HTERT RPE-1 (cell line): ENCODE results near the gene MRPL11.

Experiments used
- in situ Hi-C: fragments of 300-500 bp; cut with MboI; formaldehyde crosslinking; loops from 4 replicates; pipeline ENCODE4 v1.14.3; 2020; ENCODE audit warnings: low sequenced_read_pairs

The MRPL11 gene

DNA sequence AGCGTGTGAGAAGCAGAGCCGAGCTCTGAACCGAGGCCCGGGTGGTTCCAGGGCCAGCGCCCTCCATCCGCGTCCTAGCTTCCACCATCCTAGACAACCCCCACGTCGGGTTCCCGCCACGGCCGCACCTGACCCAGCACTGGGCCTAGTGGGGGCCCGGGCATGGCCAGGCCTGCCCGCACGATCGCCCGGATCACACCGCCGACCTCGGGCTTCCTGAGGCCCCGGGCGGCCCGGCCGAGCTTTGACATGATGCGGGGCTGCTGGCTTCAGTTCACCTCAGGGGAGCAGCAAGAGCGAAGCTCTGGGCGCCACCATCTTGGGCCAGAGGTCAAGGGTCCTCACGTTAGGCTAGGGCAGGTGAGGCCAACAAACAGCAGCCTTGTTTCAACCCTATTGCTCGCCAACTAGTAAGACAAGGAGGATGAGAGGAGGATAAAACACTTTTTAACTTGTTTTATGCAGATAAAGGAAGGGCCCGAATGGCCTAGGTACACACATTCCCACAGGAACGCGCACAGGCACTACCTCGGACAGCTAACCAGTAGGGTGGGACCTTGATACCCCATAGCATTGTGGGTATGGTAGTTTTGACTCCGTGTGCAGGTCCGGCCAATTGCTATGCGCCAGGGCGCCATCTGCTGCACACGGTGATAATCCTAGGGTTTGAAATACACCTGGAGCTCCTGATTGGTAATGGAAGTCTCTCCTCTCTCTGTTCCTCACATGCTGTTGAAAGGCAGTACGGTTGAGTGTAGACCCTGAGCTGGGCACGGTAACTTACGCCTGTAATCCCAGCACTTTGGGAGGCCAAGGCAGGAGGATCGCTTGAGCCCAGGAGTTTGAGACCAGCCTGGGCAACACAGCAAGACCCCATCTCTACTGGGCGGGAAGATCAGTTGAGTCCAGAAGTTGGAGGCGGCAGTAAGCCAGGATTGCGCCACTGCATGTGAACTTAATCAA is at the start of gene MRPL11:
TSS of gene MRPL11 (minus strand) at position 345 of the 963 bp plus-strand sequence. CDS start at position 251, 94 bp downstream.
- in situ Hi-C loops, result no loop called here

DNA sequence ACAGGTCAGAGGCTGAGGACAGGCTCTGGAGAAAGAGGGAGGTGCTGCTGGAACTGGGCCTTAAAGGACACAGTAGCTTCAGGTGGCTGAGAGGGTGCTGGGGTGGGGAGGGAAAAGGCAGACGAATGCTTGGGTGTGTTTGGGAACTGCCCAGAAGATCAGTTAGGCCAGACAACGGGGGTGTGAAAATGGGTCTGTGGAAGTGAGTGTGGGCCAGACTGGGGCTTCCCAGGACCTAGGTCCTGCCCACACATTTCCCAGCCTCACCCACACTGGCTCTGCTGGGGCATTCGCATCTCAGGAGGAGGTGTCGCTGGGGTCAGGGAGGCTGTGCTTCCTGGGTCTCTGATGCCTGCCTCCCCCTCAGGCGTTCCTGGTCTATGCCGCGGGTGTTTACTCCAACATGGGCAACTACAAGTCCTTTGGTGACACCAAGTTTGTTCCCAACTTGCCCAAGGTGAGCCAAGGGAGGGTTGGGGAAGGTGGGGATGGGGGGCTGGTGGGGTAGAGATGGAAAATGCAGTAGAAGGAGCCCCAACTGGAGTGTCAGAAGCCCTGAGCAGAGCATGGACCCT is 46.2 kb upstream of the MRPL11 start:
- in situ Hi-C loops, result no loop called here

DNA sequence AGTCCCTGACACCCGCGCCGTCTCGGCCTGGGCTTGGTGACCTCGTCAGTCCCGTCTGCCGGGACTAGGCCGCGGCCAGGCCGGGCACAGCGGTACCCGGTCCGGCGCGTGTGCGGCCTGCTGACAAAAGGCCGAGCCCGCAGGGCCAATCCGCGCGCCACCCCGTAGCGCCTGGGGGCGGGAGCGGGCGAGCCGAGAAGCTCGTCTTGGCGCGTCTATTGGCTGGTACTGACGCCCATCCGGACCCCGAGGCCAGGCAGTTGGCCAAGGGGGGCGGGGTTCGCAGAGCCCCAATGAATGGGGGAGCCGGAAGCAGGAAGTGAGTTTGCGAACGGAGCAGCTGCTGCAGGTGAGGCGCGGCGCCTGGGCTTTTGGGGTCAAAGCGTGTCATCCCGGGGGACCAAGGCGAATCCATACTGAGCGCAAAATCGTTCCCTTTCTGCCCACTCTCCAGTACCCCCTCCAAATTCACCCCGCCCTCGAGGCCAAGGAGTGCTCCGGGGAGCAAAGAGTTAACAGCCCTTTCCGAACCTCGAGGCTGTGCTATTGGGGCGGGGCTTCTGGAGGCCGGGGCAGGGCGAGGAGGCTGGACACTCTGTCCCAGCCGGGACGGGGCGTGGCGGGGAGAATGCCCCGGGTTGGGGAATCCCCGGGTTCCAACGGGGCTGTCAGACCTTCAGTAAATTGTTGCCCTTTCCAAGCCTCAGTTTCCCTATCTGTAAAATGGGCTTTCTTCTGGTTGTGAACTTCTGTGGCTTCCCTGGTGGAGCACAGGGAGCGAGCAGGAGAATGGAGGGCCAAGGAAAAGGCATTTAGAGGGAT is 41.7 kb upstream of the MRPL11 start, which contains the start of gene DPP3:
TSS of gene DPP3 (plus strand) at position 318 of the 822 bp plus-strand sequence. CDS start 1,767 bp downstream, outside the sequence.
- in situ Hi-C loops, result no loop called here

DNA sequence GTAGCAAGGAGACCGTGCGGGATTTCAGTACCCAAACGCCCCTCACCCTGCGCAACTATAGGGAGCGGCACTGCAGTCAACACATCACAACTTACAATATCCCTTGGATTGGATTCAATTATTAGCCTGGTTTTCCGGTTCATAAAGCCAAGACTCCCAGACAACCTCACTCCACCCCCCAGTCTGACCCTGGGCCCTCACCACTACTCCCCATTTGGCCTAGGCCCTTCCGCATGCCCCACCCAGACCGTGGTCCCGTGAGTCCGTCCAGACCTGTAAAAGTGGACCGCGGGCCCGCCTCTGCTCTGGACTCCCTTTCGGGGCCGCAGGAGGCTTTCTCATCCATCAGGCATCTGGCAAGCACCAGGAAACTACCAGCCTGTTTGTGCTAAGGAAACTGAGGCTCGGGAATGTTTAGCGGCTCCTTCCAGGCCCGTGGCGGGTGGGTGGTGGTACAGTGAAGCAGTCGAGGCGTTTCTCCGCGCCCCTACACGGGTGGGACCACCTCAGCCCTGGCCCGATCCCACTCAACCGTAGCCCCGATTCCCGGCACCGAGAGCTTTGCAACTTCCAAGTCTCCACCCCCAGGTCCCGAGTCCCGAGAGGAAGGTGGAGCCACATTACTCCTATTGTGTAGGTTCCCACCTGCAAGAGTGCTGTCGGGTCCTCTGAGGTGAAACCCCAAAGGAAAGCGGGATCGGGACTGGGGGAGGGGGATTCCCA is 40.9 kb upstream of the MRPL11 start:
- in situ Hi-C loops, result no loop called here

DNA sequence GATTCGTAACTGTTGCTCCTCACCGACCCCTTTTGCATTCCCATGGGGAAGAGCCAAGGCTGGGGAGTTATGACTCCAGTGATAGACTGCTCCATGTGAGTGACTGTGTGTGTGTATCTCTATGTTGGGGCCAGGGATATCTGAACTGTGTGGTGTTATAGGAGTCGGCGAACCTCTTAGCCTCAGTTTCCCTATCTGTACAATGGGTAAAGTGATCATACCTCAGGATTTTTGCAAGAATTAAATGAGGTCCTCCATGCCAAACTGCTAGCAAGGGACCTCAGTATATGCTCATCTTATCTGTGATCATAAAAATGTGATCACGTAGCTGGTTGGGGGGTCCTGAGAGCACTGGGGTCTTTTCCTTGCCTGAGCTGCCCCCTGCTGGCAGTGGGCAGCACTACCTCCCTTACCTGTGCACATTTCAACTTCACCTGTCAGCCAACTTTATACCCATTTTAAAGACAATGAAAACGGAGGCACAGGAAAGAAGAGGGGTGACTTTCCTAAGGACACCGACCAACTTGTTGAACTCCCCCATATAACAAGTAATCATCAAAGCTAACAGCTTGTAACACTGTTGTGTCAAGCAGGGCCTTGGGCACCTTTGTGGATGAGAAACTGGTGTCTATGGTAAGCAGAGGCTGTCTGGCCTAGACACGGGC is 40.2 kb upstream of the MRPL11 start:
- in situ Hi-C loops, result no loop called here

DNA sequence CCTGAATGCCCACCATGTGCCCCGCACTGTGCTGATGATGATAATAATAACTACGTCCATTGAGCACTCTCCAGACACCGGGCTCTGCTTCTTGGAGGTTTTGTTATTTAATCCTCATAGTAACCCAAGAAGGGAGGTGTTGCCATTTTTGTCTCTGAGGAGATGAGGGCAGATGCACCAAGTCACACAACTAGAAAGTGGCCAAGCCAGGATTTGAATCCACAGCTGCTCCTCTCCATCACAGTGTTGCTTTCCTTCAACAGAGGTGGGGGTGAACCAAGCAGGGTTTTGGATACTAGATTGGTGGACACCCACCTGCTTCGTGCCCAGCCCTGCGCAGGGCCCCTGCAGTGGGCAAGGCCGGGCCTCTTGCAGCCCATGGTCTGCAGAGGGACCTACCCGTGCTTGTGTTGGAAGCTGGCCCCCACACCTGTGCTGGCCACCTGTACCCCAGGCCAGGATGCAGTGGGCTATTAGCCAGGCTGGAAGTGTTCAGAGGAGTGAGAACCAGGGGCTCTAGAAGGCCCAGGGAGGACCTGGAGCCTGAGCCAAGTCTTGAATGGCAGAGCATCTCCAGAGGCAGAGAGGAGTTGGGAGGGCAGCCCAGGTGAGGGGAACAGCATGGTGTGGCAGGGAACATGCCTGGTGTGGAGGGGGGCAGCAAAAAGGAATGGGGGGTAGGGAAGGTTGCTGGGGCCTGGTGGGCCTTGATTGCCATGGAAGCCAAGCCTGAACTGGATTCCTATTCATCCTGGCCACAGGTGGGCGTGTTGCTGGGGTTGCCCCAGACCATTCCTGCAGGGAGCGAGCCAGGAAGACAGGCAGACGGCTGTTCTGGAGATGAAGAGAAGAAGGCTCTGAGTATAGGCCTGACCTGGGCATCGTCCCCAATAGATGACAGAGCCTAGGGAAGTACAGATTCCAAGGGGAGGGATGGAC is 38.9 kb upstream of the MRPL11 start:
- in situ Hi-C loops, result no loop called here

DNA sequence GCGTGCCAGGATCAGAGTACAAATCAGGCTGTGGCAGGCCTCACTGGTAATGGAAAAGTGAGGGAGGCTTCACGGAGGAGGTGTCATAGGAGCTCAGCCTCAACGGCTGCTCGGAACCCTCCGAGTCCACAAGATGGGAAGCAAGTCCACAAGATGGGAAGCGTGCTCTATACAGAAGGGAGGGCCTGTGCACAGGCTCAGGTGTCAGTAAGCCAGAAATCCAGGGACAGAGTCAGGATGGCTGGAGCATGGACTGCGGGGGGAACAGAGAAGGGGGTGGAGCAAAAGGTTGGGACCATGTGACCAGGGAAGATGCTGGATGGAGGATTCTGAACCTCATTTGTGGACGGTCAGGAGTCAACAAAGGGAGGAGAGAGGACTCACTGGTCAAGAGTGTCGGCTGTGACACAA is 38.2 kb upstream of the MRPL11 start:
- in situ Hi-C loops, result no loop called here

DNA sequence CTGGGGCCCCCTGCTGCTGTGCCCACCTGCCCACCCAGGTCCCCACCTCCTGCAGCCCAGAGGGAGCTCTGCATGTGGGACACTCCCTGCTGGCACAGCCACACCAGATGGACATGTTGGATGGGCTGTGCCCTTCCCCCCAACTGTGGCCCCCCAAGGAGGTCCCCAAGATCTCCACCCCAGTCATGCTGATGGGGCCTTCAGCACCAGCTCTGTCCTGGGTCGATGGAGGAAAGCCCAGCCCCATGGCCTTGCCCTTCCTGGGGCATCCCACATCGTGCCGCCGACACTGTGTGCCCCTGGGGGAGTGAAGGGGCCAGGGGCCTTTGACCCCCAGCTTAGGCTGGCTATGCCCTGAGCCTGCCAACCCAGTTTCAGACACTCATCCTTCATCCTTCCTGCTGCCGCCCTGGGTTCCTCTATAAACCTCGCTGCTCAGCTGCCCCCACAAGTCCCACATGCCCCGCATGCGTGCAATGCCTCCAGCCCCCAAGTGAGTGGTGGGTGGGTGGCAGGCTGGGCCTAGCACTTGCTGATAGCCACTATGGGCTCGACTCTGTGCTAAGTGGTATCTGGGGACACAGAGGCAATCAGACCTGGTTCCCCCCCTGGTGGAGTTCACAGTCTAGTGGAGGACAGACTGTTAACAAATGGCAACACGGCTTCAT is 37.7 kb upstream of the MRPL11 start:
- in situ Hi-C loops, result no loop called here

DNA sequence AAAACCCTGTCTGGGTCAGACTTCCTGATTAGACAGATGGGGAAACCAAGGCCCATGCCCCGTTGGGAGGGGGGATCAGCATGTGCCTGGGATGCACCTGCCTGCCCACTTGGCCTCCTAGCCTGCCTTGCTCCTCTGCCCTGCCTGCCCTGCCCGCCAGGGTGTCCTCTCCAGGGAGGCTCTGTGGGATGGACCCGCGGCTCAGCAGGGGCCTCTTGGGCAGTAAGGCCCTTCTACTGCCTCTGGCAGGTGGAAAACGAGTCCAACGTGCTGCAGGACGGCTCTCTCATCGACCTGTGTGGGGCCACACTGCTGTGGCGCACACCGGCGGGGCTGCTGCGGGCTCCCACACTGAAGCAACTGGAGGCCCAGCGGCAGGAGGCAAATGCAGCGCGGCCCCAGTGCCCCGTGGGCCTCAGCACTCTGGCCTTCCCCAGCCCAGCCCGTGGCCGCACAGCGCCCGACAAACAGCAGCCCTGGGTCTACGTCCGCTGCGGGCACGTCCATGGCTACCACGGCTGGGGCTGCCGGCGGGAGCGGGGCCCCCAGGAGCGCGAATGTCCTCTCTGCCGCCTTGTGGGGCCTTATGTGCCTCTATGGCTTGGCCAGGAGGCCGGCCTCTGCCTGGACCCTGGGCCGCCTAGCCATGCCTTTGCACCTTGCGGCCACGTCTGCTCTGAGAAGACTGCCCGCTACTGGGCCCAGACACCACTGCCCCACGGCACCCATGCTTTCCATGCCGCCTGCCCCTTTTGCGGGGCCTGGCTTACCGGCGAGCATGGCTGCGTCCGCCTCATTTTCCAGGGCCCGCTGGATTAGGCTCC is 36.9 kb upstream of the MRPL11 start:
- in situ Hi-C loops, result no loop called here

DNA sequence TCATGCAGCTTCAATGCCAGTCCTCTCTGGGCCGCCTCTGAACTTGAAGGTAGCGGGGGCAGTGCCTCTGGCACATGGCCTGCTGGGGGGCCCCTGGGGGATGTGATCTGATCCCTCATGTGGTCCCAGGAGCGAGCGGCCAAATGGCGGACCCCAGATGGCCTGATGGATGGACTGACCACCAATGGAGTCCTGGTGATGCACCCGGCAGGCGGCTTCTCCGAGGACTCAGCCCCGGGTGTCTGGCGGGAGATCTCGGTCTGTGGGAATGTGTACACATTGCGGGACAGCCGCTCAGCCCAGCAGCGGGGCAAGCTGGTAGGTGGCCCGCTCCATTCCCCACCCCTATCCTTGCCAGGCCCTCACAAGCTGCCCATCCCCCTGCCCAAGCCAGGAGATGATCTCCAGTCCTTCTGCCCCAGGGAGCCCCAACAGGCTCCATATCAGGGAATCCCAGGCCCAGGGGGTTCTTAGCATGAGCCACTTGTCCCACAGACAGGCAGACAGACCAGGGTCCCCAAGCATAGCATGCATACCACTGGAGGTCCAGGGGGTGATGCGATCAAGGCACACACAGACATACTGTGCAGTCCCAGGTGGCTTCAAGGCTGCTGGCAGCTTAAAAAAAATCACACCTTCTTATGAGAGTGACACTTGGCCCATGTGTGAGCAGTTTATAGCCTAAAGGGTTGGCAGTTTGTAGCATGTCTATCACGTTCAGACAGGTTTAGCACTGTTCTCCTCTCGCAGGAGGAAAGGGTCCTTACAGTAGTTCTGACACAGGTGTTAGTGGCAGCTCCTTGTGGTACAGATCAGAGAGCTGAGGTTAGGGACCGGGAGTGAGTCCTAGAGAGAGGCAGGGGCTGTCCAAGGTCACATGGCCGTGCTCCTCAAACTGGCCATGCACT is 35.2 kb upstream of the MRPL11 start:
- in situ Hi-C loops, result no loop called here

DNA sequence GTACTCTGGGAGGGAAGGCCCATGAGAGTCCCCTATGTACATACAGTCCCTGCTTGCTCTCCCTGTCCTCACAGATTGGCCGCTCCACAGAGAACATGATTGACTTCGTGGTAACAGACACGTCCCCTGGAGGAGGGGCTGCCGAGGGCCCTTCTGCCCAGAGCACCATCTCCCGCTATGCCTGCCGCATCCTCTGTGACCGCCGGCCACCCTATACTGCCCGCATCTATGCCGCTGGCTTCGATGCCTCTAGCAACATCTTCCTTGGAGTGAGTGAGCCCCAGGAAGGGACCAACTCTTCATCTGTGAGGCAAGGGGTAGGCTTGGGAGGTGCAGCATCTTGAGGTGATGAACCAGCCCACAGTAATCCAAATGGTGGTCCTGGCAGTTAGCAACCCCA is 34.5 kb upstream of the MRPL11 start:
- in situ Hi-C loops, result no loop called here

DNA sequence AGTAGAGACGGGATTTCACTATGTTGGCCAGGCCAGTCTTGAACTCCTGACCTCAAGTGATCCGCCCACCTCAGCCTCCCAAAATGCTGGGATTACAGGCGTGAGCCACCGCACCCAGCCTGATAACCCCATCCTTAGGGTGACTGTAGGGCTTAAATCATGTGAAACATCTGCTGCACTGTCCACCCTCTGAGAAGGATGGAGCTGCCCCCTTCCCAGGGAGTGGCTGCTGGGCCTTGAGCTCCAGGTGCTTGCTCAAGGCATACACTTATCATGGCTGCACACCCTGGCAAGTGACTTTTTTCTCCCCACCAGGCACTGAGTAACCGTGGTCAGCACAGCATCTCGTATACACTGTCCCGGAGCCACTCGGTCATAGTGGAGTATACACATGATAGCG is 33.4 kb upstream of the MRPL11 start:
- in situ Hi-C loops, result no loop called here

DNA sequence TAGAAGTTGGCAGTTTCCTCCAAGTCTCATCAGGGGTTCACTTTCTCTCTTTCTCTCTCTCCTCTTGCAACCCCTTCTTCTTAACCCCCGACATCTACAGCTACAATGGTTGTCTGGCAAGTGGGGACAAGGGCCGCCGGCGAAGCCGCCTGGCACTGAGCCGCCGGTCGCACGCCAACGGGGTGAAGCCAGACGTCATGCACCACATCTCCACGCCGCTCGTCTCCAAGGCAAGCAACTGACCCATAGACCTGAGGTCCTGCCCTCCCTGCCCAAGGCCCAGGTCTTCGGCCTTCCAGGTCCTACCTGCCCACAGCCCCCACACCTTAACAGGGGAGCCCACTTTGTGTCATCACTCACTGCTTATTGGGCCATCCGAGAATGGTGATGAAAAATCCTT is 32.5 kb upstream of the MRPL11 start:
- in situ Hi-C loops, result no loop called here

DNA sequence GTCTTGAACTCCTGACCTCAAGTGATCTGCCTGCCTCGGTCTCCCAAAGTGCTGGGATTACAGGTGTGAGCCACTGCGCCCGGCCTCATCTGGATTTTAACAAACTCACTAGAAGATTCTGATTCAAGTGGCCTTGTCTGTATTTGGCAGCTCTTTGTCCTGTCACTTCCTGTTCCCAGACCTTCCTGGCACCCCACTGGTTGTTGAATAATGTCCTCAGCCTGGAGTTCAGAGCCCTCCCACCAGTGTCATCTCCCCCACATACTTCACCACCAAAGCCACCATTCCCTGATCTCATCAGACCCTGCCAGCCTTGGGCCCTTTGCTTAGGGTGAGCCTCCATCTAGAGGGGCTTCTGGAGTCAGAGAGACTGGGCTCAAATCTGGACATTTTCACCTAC is 31.4 kb upstream of the MRPL11 start:
- in situ Hi-C loops, result no loop called here

DNA sequence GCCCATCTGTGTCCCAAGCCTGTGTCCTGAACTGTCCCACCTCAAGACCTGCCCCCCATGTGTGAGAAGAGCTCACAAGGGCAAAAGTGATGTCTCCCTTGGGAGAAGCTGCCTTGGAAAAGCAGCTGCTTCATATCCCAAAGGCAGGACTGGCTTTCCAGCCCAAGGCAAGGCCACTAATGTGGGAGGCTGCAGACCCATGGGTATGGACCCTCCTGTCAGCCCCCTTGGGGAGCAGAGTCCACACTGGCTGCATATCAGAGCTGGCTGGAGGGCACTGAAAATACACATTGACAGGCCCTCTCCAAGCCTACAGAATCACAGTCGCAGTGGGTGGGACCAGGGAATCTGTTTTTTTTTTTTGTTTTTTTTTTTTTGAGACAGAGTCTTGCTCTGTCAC is 30.8 kb upstream of the MRPL11 start:
- in situ Hi-C loops, result no loop called here

DNA sequence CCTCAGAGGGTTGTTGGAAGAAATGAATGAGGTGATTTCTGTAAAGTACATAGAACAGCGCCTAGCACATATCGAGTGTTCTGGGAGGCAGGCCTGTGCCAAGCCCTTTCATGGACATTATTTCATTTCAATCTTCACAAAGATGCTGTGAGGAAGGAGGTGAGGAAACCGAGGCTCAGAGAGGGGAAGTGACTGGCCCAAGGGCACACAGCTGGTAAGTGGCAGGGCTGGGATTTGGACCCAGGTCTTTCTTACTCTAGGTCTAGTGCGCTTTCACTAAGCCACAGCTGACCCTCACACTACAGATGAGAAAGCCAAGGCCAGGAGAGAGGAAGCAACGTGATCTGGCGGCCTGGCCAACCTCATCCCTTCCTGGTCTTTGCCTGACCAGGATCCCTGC is 30.0 kb upstream of the MRPL11 start:
- in situ Hi-C loops, result no loop called here

DNA sequence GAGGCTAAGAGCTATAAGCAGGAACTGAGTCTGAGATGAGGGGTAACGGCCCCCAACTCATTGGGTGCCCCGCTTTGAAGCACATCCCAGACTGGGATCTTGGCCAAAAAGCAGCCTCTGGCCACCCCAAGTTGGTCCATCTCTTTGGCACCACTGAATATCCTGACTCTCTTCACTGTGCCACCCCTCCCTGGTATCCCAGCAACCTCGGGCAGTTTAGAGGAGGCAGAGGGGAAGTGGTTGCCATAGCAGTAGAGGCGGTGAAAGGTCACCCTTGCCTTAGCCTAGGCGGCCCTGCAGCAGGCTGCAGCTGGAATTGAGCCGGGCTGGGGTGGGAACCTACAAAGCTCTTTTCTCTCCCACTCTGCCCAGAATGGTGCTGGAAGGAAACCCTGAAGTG is 29.1 kb upstream of the MRPL11 start:
- in situ Hi-C loops, result no loop called here
